Measurements from ENCODE around the gene TIA1.

Gene TIA1

GRCh38 chr2:70192516-70192915 is 55.9 kb downstream of the TIA1 start:
- Histone ChIP-seq H3K79me2 (ENCODE audit: insufficient read depth, low read length) (peaks cover 19% of the 10 kb centered on the region), H3K4me2 (ENCODE audit: low read depth, low read length, poor library complexity, severe bottlenecking) (no peak overlapping the region), H3K4me3 (ENCODE audit: insufficient read depth, low read length, poor library complexity, severe bottlenecking) (no peak overlapping the region), H3K27me3 (ENCODE audit: low read length) (no peaks in the 10 kb centered on the region), H3F3A (ENCODE audit: insufficient read depth) (peaks cover 12% of the 10 kb centered on the region; the same call in 1 of the 2 replicates), H2AFZ (ENCODE audit: low read depth, low read length, severe bottlenecking) (no peak overlapping the region), H3K9me2 (replicated peaks; ENCODE audit: insufficient read depth, low read length) (no peaks in the 10 kb centered on the region), H4K20me1 (ENCODE audit: low read depth, low read length) (no peaks in the 10 kb centered on the region), H3K36me3 (ENCODE audit: low read length) (no peaks in the 10 kb centered on the region), H3K27ac (ENCODE audit: low read depth, low read length) (no peak overlapping the region), H3K9me3 (ENCODE audit: insufficient read depth, low read length) (no peaks in the 10 kb centered on the region), H3K9ac (ENCODE audit: low read length) (no peak overlapping the region)
- TF ChIP-seq EZH2phosphoT487 (conservative IDR thresholded peaks at IDR 0.05; ENCODE audit: low read length) (no peak), CTCF (IDR thresholded peaks at IDR 0.05; ENCODE audit: insufficient read depth, low read length, poor library complexity, severe bottlenecking) (no peak)

- peak overlapping the region; percentile 57 for H2AFZ ChIP-seq (ENCODE audit: low read depth, low read length, severe bottlenecking)
- H3K4me2 ChIP-seq (ENCODE audit: low read depth, low read length, poor library complexity, severe bottlenecking) = peak overlapping the region; percentile 95
- no peaks in the 10 kb centered on the region for H3K36me3 ChIP-seq (ENCODE audit: low read length)
- peaks cover 19% of the 10 kb centered on the region for H3K79me2 ChIP-seq (ENCODE audit: insufficient read depth, low read length)
- H3K4me3 ChIP-seq (ENCODE audit: insufficient read depth, low read length, poor library complexity, severe bottlenecking) = peak overlapping the region; percentile 78
- H3K9me2 ChIP-seq (replicated peaks; ENCODE audit: insufficient read depth, low read length) = no peaks in the 10 kb centered on the region
- TF ChIP-seq CTCF (IDR thresholded peaks at IDR 0.05; ENCODE audit: insufficient read depth, low read length, poor library complexity, severe bottlenecking) (no peak), EZH2phosphoT487 (conservative IDR thresholded peaks at IDR 0.05; ENCODE audit: low read length) (no peak)
- peaks cover 12% of the 10 kb centered on the region; the same call in 1 of the 2 replicates for H3F3A ChIP-seq (ENCODE audit: insufficient read depth)
- H3K27me3 ChIP-seq (ENCODE audit: low read length) = no peaks in the 10 kb centered on the region
- peak overlapping the region; percentile 87 for H3K9ac ChIP-seq (ENCODE audit: low read length)
- H3K9me3 ChIP-seq (ENCODE audit: insufficient read depth, low read length) = no peaks in the 10 kb centered on the region
- H4K20me1 ChIP-seq (ENCODE audit: low read depth, low read length) = no peaks in the 10 kb centered on the region
- H3K27ac ChIP-seq (ENCODE audit: low read depth, low read length) = peak overlapping the region; percentile 88
Observed at GRCh38 chr2:70191244-70191735, 57.1 kb downstream of the TIA1 start.

GRCh38 chr2:70190418-70191243 is 57.8 kb downstream of the TIA1 start, which contains the start of gene C2orf42:
TSS of gene C2orf42 (minus strand) at chr2:70191019. CDS start at chr2:70181985, 9,034 bp downstream.
- peaks cover 19% of the 10 kb centered on the region for H3K79me2 ChIP-seq (ENCODE audit: insufficient read depth, low read length)
- no peaks in the 10 kb centered on the region for H3K27me3 ChIP-seq (ENCODE audit: low read length)
- peak within 1 kb of the TSS; percentile 57 for H2AFZ ChIP-seq (ENCODE audit: low read depth, low read length, severe bottlenecking)
- no peaks in the 10 kb centered on the region for H3K36me3 ChIP-seq (ENCODE audit: low read length)
- no peak for TF ChIP-seq EZH2phosphoT487 (conservative IDR thresholded peaks at IDR 0.05; ENCODE audit: low read length)
- no peak for TF ChIP-seq CTCF (IDR thresholded peaks at IDR 0.05; ENCODE audit: insufficient read depth, low read length, poor library complexity, severe bottlenecking)
- H3F3A ChIP-seq (ENCODE audit: insufficient read depth) = peaks cover 12% of the 10 kb centered on the region; the same call in 1 of the 2 replicates
- H3K27ac ChIP-seq (ENCODE audit: low read depth, low read length) = peak within 1 kb of the TSS; percentile 88
- H3K9me2 ChIP-seq (replicated peaks; ENCODE audit: insufficient read depth, low read length) = no peaks in the 10 kb centered on the region
- peak within 1 kb of the TSS; percentile 78 for H3K4me3 ChIP-seq (ENCODE audit: insufficient read depth, low read length, poor library complexity, severe bottlenecking)
- H3K9ac ChIP-seq (ENCODE audit: low read length) = peak within 1 kb of the TSS; percentile 87
- no peaks in the 10 kb centered on the region for H4K20me1 ChIP-seq (ENCODE audit: low read depth, low read length)
- peak within 1 kb of the TSS; percentile 95 for H3K4me2 ChIP-seq (ENCODE audit: low read depth, low read length, poor library complexity, severe bottlenecking)
- H3K9me3 ChIP-seq (ENCODE audit: insufficient read depth, low read length) = no peaks in the 10 kb centered on the region
